GM20000 (cell line): ENCODE measurements around the gene NTN5.
"Not testable (repeated sequence)": the region's sequence is repeated elsewhere in the genome, so short reads cannot be mapped to it uniquely, and the experiment has no call there.

ENCODE experiments used
- DNase-seq: peaks from one replicate; pipeline ENCODE4 v3.0.0; 2012; ENCODE audit warnings: low spot score
- CTCF ChIP-seq: IDR thresholded peaks from 2 replicates; pipeline ENCODE4 v1.5.1; 2012; ENCODE audit warnings: mild to moderate bottlenecking, control low read depth; ENCODE audit errors: extremely low read depth, missing control alignments

The NTN5 gene

GRCh38 chr19:48708471-48708870 is 35.7 kb upstream of the NTN5 start:
- no peak for TF ChIP-seq CTCF
- no peak for DNase-seq

GRCh38 chr19:48705431-48705830 is 32.6 kb upstream of the NTN5 start:
- no peak for DNase-seq
- no peak for TF ChIP-seq CTCF

- no peak for DNase-seq
- no peak for TF ChIP-seq CTCF
Observed at GRCh38 chr19:48703316-48703715, 30.5 kb upstream of the NTN5 start.

GRCh38 chr19:48702701-48703100 is 29.9 kb upstream of the NTN5 start:
- DNase-seq: no peak

GRCh38 chr19:48698046-48698445 is 25.2 kb upstream of the NTN5 start:
- no peak for TF ChIP-seq CTCF
- no peak for DNase-seq

More at GRCh38 chr19:48702701-48703100, 29.9 kb upstream of the NTN5 start:
- no peak for TF ChIP-seq CTCF

- no peak for TF ChIP-seq CTCF
- DNase-seq: no peak
Observed at GRCh38 chr19:48696353-48697010, 23.7 kb upstream of the NTN5 start.

GRCh38 chr19:48695743-48696352 is 23.0 kb upstream of the NTN5 start, which contains the start of gene FUT2:
TSS of gene FUT2 (plus strand) at chr19:48695971. CDS start at chr19:48702957, 6,986 bp downstream.
- DNase-seq: no peak
- TF ChIP-seq CTCF: no peak

- not testable (repeated sequence) for DNase-seq
Observed at GRCh38 chr19:48693629-48694028, 20.8 kb upstream of the NTN5 start.
